ENCODE results near the gene CTDP1.

DNA sequence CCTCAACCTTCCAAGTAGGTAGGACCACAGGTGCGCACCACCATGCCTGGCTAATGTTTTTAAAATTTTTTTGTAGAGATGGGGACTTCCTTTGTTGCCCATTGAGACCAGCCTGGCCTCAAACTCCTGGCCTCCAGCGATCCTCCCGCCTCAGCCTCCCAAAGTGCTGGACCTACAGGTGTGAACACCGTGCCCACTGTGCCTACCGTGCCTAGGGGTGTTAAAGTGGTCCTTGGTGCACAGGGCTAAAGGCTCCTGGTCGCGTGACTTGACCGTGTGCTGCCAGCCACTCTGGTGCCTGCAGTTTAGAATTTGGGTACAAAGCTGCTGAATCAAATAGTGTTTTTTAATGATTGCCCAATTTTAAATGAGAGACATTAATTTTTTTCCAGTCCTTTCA lies 67.1 kb downstream of the CTDP1 start:
- TF ChIP-seq EGR1 (IDR thresholded peaks at IDR 0.05; ENCODE audit: low read depth), result no peak
- TF ChIP-seq, protein P1, sequence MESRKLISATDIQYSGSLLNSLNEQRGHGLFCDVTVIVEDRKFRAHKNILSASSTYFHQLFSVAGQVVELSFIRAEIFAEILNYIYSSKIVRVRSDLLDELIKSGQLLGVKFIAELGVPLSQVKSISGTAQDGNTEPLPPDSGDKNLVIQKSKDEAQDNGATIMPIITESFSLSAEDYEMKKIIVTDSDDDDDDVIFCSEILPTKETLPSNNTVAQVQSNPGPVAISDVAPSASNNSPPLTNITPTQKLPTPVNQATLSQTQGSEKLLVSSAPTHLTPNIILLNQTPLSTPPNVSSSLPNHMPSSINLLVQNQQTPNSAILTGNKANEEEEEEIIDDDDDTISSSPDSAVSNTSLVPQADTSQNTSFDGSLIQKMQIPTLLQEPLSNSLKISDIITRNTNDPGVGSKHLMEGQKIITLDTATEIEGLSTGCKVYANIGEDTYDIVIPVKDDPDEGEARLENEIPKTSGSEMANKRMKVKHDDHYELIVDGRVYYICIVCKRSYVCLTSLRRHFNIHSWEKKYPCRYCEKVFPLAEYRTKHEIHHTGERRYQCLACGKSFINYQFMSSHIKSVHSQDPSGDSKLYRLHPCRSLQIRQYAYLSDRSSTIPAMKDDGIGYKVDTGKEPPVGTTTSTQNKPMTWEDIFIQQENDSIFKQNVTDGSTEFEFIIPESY (IDR thresholded peaks at IDR 0.05; ENCODE audit: extremely low read depth, insufficient replicate concordance, low read length), result no peak
- TF ChIP-seq TCF7L2 (IDR thresholded peaks at IDR 0.05; ENCODE audit: borderline replicate concordance, extremely low read depth, insufficient read depth, insufficient read length), result no peak
- TF ChIP-seq, protein P2, sequence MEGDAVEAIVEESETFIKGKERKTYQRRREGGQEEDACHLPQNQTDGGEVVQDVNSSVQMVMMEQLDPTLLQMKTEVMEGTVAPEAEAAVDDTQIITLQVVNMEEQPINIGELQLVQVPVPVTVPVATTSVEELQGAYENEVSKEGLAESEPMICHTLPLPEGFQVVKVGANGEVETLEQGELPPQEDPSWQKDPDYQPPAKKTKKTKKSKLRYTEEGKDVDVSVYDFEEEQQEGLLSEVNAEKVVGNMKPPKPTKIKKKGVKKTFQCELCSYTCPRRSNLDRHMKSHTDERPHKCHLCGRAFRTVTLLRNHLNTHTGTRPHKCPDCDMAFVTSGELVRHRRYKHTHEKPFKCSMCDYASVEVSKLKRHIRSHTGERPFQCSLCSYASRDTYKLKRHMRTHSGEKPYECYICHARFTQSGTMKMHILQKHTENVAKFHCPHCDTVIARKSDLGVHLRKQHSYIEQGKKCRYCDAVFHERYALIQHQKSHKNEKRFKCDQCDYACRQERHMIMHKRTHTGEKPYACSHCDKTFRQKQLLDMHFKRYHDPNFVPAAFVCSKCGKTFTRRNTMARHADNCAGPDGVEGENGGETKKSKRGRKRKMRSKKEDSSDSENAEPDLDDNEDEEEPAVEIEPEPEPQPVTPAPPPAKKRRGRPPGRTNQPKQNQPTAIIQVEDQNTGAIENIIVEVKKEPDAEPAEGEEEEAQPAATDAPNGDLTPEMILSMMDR (IDR thresholded peaks at IDR 0.05 in 2 of 3, conservative IDR thresholded peaks at IDR 0.05 in 1 of 3; ENCODE audit: borderline replicate concordance in 1 of 3, insufficient read depth in 1 of 3, low read depth in 2 of 3, low read length in 2 of 3), result no peak
- no peak for TF ChIP-seq POLR2AphosphoS5 (IDR thresholded peaks at IDR 0.05; ENCODE audit: low read depth, low read length)
- TF ChIP-seq POLR2A (IDR thresholded peaks at IDR 0.05; ENCODE audit: borderline replicate concordance, extremely low read depth, insufficient read depth, insufficient read length), result no peak
